ENCODE measurements around the gene SOAT1.

DNA sequence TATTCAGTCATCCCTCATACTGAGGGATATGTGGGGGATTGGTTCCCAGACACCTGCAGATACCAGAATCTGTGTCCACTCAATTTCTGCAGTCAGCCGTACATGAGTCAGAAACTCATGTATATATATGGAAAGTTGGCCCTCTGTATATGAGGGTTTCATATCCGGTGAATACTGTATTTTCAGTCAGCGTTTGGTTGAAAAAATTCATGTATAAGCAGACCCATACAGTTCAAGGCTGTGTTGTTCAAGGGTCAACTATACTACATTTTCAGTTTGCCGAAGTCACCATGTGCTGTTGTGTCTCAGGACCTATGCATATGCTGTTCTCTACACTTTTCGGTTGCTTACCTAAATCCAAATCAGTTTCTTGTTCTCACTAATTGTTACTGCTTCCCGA lies 82.6 kb downstream of the SOAT1 start:
- TF ChIP-seq, protein P1, sequence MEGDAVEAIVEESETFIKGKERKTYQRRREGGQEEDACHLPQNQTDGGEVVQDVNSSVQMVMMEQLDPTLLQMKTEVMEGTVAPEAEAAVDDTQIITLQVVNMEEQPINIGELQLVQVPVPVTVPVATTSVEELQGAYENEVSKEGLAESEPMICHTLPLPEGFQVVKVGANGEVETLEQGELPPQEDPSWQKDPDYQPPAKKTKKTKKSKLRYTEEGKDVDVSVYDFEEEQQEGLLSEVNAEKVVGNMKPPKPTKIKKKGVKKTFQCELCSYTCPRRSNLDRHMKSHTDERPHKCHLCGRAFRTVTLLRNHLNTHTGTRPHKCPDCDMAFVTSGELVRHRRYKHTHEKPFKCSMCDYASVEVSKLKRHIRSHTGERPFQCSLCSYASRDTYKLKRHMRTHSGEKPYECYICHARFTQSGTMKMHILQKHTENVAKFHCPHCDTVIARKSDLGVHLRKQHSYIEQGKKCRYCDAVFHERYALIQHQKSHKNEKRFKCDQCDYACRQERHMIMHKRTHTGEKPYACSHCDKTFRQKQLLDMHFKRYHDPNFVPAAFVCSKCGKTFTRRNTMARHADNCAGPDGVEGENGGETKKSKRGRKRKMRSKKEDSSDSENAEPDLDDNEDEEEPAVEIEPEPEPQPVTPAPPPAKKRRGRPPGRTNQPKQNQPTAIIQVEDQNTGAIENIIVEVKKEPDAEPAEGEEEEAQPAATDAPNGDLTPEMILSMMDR (IDR thresholded peaks at IDR 0.05) = no peak
- no peak for TF ChIP-seq ZFX (IDR thresholded peaks at IDR 0.05; ENCODE audit: borderline replicate concordance)

Data from 22Rv1 (cell line).